HepG2 (cell line): Measurements from ENCODE around the gene MAP2K5. TPM values are rescaled to one million over a fixed set of nuclear protein-coding genes. Genes with fewer than 3 reads are reported as not detected.

Source experiments
- ATAC-seq: fragments of 200-7000 bp; cut with Tn5 transposase; 3 replicates; pipeline ENCODE4 v1.9.1; 2020; ENCODE audit warnings: mild to moderate bottlenecking, moderate library complexity
- BruUV-seq: library from RNA; stranded (reverse); fragments of 400-500 nt; replicated peaks from 2 replicates; lab custom pipeline; 2021; lab: Mats Ljungman, UMichigan
- CTCF ChIA-PET: fragments of 300-600 bp; formaldehyde crosslinking; extraction: SDS; loops from one replicate; lab custom pipeline; 2021; ENCODE audit warnings: low total read pairs, inconsistent platforms, low intra/inter-chr PET ratio; lab: Yijun Ruan, JAX
- POLR2A ChIA-PET: fragments of 350-600 bp; sonication (Branson Sonifier 250); formaldehyde crosslinking; loops from one replicate; lab custom pipeline; 2020; ENCODE audit warnings: antibody characterized with exemption, inconsistent platforms; lab: Yijun Ruan, JAX
- DNase-seq: peaks from one replicate; pipeline ENCODE4 v3.0.0-alpha.2; 2015; ENCODE audit warnings: low spot score
- FAIRE-seq: peaks from 3 replicates; lab custom pipeline; 2011; peaks lifted over from hg19 to GRCh38; lab: Jason Lieb, UNC
- H2AFZ ChIP-seq: one replicate; pipeline ENCODE4 v1.6.1; 2011; ENCODE audit warnings: low read length, inconsistent platforms
- H3K27ac ChIP-seq: fragments of 300-600 bp; 3 replicates; pipeline ENCODE4 v1.8.0; 2011; ENCODE audit warnings: mixed run types, mild to moderate bottlenecking, mixed read lengths, low read length, inconsistent platforms; ENCODE audit not compliant: insufficient read depth; ENCODE audit errors: extremely low read length
- H3K27me3 ChIP-seq, 2 experiments: fragments of 200-600 bp in 1 of 2; 2 replicates in 1 of 2; 3 replicates in 1 of 2; pipeline versions ENCODE4 v1.6.0 to v1.8.0; 2011; ENCODE audit warnings: low read length in 2 of 2, mild to moderate bottlenecking in 2 of 2, moderate library complexity in 2 of 2, inconsistent platforms in 1 of 2; ENCODE audit not compliant: insufficient read depth in 2 of 2, control insufficient read depth in 1 of 2
- H3K36me3 ChIP-seq, 2 experiments: fragments of 200-600 bp in 1 of 2; replicated peaks in 1 of 2; 2 replicates in 1 of 2; 3 replicates in 1 of 2; pipeline versions ENCODE4 v1.5.1 to v1.8.0; 2011; ENCODE audit warnings: low read length in 2 of 2, inconsistent platforms in 1 of 2; ENCODE audit not compliant: insufficient read depth in 2 of 2, control insufficient read depth in 1 of 2
- H3K4me1 ChIP-seq: 2 replicates; pipeline ENCODE4 v1.5.1; 2012; ENCODE audit warnings: low read length, inconsistent platforms; ENCODE audit not compliant: insufficient read depth
- H3K4me2 ChIP-seq: 2 replicates; pipeline ENCODE4 v1.6.0; 2011; ENCODE audit warnings: low read depth, low read length, inconsistent platforms
- H3K4me3 ChIP-seq, 3 experiments: fragments of 200-600 bp in 1 of 3; sonication (generic), shearing (Covaris generic) in 1 of 3; replicated peaks in 1 of 3; 2 replicates each; pipeline ENCODE4 v1.5.1; 2011 to 2016; ENCODE audit warnings: low read length in 3 of 3, inconsistent platforms in 2 of 3, low read depth in 2 of 3, mild to moderate bottlenecking in 2 of 3, control low read depth in 1 of 3, mixed read lengths in 1 of 3; ENCODE audit not compliant: insufficient read depth in 1 of 3
- H3K79me2 ChIP-seq: one replicate; pipeline ENCODE4 v1.6.1; 2011; ENCODE audit warnings: low read length, inconsistent platforms; ENCODE audit not compliant: insufficient read depth
- H3K9ac ChIP-seq: 2 replicates; pipeline ENCODE4 v1.6.0; 2011; ENCODE audit warnings: mild to moderate bottlenecking, low read depth, low read length, inconsistent platforms; ENCODE audit not compliant: insufficient read depth
- H3K9me3 ChIP-seq: 2 replicates; pipeline ENCODE4 v1.5.1; 2012; ENCODE audit warnings: mild to moderate bottlenecking, low read length
- H4K20me1 ChIP-seq: 2 replicates; pipeline ENCODE4 v1.6.0; 2011; ENCODE audit warnings: inconsistent platforms, mild to moderate bottlenecking, low read length, moderate library complexity; ENCODE audit not compliant: insufficient read depth
- LCORL ChIP-seq, 2 experiments: fragments of 450-650 bp in 1 of 2; sonication (generic) in 1 of 2; formaldehyde crosslinking in 1 of 2; IDR thresholded peaks; 2 replicates each; pipeline versions ENCODE4 v1.5.0 to v1.6.1; 2017 to 2020; ENCODE audit warnings: antibody characterized with exemption in 1 of 2, missing genetic modification reagents in 1 of 2
- TRIM24 ChIP-seq: sonication (generic); formaldehyde crosslinking; IDR thresholded peaks from 2 replicates; pipeline ENCODE4 v1.8.0; 2022; ENCODE audit warnings: mild to moderate bottlenecking, missing genetic modification reagents
- WGBS: methylation state at CpG from one replicate; pipeline ENCODE4 v1.1.6; 2017; ENCODE audit warnings: low lambda C conversion rate; 5-methylcytosine and 5-hydroxymethylcytosine counted together
- in situ Hi-C: cut with HindIII; loops from 2 replicates; pipeline ENCODE4 v1.10.0; 2017; ENCODE audit warnings: low pct_unique_long_range_greater_than_20kb; ENCODE audit not compliant: extremely low pct_ligation_motif_present
- intact Hi-C: fragments of 100-400 bp; cut with micrococcal nuclease; formaldehyde crosslinking; loops from one replicate; pipeline ENCODE4 v1.10.0; 2022; ENCODE audit not compliant: unreplicated experiment
- polyA plus RNA-seq, 8 experiments: library from polyadenylated mRNA; depleted of rRNA in 3 of 8; stranded (reverse) in 7 of 8; unstranded in 1 of 8; fragments of >200 nt; fragmentation: Illumina TruSeq in 4 of 8; extraction: Trizol in 4 of 8; gene quantifications; 2 replicates each; pipeline versions ENCODE4 v1.2.1 to v1.2.3, GENCODE V29; 2011 to 2016; ENCODE audit warnings: low read depth in 4 of 8, missing spikeins in 1 of 8, mixed read lengths in 1 of 8; ENCODE audit not compliant: insufficient read depth in 1 of 8
- total RNA-seq, 5 experiments: library from RNA; depleted of rRNA; stranded (reverse); fragments of >200 nt; fragmentation: Illumina TruSeq; extraction: Trizol; gene quantifications; 2 replicates each; pipeline ENCODE4 v1.2.3, GENCODE V29; 2016; ENCODE audit warnings: low read depth in 1 of 5
- TF ChIP-seq, protein P1 (sequence below): sonication (generic); formaldehyde crosslinking; IDR thresholded peaks from 2 replicates; pipeline ENCODE4 v1.5.0; 2020; ENCODE audit warnings: mild to moderate bottlenecking, missing genetic modification reagents, borderline replicate concordance

Gene MAP2K5
- total and polyA plus RNA-seq, 2 of the 13 experiments (the other 11 are each of a cell fraction or from before 2014, with no cell fraction given): 4.0 to 4.3 TPM

DNA sequence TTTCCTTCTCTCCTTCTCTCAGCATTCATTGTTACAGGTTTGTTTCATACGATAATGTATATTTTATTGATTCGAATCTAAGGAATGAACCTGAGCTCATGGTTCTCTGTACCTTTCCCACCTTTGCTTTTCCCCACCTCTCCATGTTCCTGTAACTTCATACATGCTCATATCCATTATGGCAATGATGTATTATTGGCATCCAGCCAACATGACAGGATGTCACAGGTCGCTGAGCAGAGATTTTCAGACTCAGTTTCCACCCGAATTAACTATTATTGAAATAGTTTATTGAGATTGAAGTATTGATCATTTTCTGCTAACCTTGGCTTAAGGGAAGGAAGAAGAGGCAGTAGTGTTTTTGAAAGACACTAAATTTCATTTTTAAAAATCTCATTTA is 64.8 kb downstream of the MAP2K5 start:
- no peaks in the 10 kb centered on the region for H4K20me1 ChIP-seq
- no peak overlapping the region for H3K4me2 ChIP-seq
- H3K36me3 ChIP-seq: no peaks in the 10 kb centered on the region
- H3K27me3 ChIP-seq: no peaks in the 10 kb centered on the region
- WGBS: 95% methylated on average over 4 of the region's 4 CpGs
- DNase-seq (no peak), FAIRE-seq (no peak)
- BruUV-seq: no TSS peak
- ChIA-PET POLR2A (no interaction called here), CTCF (no interaction called here)
- intact Hi-C loops: no loop called here
- no peak overlapping the region for H3K4me3 ChIP-seq
- no peaks in the 10 kb centered on the region for H3K79me2 ChIP-seq
- in situ Hi-C loops: no loop called here
- H3K9ac ChIP-seq: no peak overlapping the region
- no peak overlapping the region for H3K27ac ChIP-seq
- TF ChIP-seq LCORL (IDR thresholded peaks at IDR 0.05) (peak; percentile 55; the same call in 1 of the 2 replicates), LCORL (CRISPR knock-in tag; IDR thresholded peaks at IDR 0.05) (no peak), TRIM24 (CRISPR knock-in tag) (no peak)
- TF ChIP-seq, protein P1, sequence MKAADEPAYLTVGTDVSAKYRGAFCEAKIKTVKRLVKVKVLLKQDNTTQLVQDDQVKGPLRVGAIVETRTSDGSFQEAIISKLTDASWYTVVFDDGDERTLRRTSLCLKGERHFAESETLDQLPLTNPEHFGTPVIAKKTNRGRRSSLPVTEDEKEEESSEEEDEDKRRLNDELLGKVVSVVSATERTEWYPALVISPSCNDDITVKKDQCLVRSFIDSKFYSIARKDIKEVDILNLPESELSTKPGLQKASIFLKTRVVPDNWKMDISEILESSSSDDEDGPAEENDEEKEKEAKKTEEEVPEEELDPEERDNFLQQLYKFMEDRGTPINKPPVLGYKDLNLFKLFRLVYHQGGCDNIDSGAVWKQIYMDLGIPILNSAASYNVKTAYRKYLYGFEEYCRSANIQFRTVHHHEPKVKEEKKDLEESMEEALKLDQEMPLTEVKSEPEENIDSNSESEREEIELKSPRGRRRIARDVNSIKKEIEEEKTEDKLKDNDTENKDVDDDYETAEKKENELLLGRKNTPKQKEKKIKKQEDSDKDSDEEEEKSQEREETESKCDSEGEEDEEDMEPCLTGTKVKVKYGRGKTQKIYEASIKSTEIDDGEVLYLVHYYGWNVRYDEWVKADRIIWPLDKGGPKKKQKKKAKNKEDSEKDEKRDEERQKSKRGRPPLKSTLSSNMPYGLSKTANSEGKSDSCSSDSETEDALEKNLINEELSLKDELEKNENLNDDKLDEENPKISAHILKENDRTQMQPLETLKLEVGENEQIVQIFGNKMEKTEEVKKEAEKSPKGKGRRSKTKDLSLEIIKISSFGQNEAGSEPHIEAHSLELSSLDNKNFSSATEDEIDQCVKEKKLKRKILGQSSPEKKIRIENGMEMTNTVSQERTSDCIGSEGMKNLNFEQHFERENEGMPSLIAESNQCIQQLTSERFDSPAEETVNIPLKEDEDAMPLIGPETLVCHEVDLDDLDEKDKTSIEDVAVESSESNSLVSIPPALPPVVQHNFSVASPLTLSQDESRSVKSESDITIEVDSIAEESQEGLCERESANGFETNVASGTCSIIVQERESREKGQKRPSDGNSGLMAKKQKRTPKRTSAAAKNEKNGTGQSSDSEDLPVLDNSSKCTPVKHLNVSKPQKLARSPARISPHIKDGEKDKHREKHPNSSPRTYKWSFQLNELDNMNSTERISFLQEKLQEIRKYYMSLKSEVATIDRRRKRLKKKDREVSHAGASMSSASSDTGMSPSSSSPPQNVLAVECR (CRISPR knock-in tag): no peak
- TF ChIP-seq, all 625 proteins: peak for 1
- Histone ChIP-seq H3K9me3 (no peaks in the 10 kb centered on the region), H2AFZ (no peak overlapping the region), H3K4me1 (peaks cover 22% of the 10 kb centered on the region)
- no peak for ATAC-seq
